Measurements from ENCODE around the gene RUSF1. TPM values are rescaled to one million over a fixed set of nuclear protein-coding genes. Genes with fewer than 3 reads are reported as not detected.
A peak's percentile ranks its signal among the peaks of the same experiment; 100 is the strongest.

Gene RUSF1
- total and polyA plus RNA-seq, 9 of the 15 experiments (the other 6 are each of a cell fraction or from before 2014, with no cell fraction given) = 0.80 to 52.8 (median 27.6) TPM

DNA sequence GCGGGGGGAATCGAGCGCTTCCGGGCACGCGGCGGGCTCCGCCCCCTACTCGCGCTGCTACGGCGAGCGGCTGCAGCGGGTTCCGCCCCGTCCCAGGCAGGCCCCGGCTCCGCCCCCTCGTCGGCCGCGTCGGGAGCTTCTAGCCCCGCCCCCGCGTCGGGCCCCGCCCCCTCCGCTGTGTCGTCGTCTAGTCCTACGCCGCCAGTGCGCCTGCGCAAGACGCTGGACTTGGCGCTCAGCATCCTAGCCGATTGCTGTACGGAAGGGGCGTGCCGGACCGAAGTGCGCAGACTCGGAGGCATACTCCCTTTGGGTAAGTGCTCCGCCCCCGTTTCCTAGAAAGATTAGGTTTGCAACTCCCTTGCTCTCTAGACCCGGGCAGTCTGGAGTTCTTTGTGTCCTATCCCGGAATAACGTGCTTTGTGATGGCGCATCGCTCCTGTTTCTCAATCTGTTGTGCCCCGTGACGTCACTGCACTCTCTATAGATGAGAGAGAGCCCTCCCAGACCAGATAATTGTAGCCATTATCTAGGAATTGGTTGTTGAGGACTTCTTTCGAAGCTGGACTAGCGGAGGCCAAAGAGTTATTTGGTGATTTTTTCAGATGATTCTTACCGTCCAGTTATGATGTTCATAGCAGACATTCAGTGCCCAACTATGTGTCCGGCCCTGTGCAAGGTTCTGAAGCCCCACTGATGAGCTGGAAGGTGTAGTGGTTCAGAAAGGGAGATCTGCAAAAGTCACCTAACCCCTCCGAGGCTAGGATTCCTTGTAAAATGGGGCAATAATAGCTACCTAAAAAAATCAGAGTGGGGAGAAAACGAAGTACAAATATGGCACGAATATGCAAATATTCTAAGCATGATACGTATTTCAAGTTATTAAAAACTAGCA is 48.3 kb downstream of the RUSF1 start (continued):
- TF ChIP-seq, protein P1, sequence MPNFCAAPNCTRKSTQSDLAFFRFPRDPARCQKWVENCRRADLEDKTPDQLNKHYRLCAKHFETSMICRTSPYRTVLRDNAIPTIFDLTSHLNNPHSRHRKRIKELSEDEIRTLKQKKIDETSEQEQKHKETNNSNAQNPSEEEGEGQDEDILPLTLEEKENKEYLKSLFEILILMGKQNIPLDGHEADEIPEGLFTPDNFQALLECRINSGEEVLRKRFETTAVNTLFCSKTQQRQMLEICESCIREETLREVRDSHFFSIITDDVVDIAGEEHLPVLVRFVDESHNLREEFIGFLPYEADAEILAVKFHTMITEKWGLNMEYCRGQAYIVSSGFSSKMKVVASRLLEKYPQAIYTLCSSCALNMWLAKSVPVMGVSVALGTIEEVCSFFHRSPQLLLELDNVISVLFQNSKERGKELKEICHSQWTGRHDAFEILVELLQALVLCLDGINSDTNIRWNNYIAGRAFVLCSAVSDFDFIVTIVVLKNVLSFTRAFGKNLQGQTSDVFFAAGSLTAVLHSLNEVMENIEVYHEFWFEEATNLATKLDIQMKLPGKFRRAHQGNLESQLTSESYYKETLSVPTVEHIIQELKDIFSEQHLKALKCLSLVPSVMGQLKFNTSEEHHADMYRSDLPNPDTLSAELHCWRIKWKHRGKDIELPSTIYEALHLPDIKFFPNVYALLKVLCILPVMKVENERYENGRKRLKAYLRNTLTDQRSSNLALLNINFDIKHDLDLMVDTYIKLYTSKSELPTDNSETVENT (CRISPR knock-in tag; IDR thresholded peaks at IDR 0.05) = peak; percentile 47; the same call in 1 of the 2 replicates
- peak; percentile 72 for TF ChIP-seq ATF7 (IDR thresholded peaks at IDR 0.05)
- peak; percentile 72 for TF ChIP-seq EGR1 (conservative IDR thresholded peaks at IDR 0.05)
- no peak for TF ChIP-seq PPARD (CRISPR knock-in tag; IDR thresholded peaks at IDR 0.05)
- TF ChIP-seq PML (IDR thresholded peaks at IDR 0.05; ENCODE audit: low read length) = 0 out of 2 replicates have a peak, but pooled peaks have one; percentile 4
- 0 out of 2 replicates have a peak, but pooled peaks have one; percentile 30 for TF ChIP-seq DPF2 (IDR thresholded peaks at IDR 0.05)
- TF ChIP-seq, protein P2, sequence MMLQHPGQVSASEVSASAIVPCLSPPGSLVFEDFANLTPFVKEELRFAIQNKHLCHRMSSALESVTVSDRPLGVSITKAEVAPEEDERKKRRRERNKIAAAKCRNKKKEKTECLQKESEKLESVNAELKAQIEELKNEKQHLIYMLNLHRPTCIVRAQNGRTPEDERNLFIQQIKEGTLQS (IDR thresholded peaks at IDR 0.05) = peak; percentile 78
- TF ChIP-seq, protein P2 (CRISPR knock-in tag; conservative IDR thresholded peaks at IDR 0.05) = no peak
- no peak for TF ChIP-seq SMARCE1 (IDR thresholded peaks at IDR 0.05)
- TF ChIP-seq, protein P3, sequence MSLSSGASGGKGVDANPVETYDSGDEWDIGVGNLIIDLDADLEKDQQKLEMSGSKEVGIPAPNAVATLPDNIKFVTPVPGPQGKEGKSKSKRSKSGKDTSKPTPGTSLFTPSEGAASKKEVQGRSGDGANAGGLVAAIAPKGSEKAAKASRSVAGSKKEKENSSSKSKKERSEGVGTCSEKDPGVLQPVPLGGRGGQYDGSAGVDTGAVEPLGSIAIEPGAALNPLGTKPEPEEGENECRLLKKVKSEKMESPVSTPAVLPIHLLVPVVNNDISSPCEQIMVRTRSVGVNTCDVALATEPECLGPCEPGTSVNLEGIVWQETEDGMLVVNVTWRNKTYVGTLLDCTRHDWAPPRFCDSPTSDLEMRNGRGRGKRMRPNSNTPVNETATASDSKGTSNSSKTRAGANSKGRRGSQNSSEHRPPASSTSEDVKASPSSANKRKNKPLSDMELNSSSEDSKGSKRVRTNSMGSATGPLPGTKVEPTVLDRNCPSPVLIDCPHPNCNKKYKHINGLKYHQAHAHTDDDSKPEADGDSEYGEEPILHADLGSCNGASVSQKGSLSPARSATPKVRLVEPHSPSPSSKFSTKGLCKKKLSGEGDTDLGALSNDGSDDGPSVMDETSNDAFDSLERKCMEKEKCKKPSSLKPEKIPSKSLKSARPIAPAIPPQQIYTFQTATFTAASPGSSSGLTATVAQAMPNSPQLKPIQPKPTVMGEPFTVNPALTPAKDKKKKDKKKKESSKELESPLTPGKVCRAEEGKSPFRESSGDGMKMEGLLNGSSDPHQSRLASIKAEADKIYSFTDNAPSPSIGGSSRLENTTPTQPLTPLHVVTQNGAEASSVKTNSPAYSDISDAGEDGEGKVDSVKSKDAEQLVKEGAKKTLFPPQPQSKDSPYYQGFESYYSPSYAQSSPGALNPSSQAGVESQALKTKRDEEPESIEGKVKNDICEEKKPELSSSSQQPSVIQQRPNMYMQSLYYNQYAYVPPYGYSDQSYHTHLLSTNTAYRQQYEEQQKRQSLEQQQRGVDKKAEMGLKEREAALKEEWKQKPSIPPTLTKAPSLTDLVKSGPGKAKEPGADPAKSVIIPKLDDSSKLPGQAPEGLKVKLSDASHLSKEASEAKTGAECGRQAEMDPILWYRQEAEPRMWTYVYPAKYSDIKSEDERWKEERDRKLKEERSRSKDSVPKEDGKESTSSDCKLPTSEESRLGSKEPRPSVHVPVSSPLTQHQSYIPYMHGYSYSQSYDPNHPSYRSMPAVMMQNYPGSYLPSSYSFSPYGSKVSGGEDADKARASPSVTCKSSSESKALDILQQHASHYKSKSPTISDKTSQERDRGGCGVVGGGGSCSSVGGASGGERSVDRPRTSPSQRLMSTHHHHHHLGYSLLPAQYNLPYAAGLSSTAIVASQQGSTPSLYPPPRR (CRISPR knock-in tag; IDR thresholded peaks at IDR 0.05; ENCODE audit: borderline replicate concordance) = no peak
- TF ChIP-seq, protein P4, sequence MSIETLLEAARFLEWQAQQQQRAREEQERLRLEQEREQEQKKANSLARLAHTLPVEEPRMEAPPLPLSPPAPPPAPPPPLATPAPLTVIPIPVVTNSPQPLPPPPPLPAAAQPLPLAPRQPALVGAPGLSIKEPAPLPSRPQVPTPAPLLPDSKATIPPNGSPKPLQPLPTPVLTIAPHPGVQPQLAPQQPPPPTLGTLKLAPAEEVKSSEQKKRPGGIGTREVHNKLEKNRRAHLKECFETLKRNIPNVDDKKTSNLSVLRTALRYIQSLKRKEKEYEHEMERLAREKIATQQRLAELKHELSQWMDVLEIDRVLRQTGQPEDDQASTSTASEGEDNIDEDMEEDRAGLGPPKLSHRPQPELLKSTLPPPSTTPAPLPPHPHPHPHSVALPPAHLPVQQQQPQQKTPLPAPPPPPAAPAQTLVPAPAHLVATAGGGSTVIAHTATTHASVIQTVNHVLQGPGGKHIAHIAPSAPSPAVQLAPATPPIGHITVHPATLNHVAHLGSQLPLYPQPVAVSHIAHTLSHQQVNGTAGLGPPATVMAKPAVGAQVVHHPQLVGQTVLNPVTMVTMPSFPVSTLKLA (conservative IDR thresholded peaks at IDR 0.05) = no peak; a peak in 1 of 4 replicates
- no peak for TF ChIP-seq HMGN3 (IDR thresholded peaks at IDR 0.05; ENCODE audit: borderline replicate concordance, extremely low read depth, insufficient read length, low read depth, low read length)
- no peak for TF ChIP-seq SETDB1 (IDR thresholded peaks at IDR 0.05; ENCODE audit: low read length)
- 0 out of 2 replicates have a peak, but pooled peaks have one; percentile 56 for TF ChIP-seq MIER1 (IDR thresholded peaks at IDR 0.05; ENCODE audit: low read depth)
- TF ChIP-seq MEIS2 (IDR thresholded peaks at IDR 0.05; ENCODE audit: partially characterized antibody) = peak; percentile 87
- TF ChIP-seq ETV6 (IDR thresholded peaks at IDR 0.05; ENCODE audit: borderline replicate concordance in 1 of 2, low read depth in 2 of 2, low read length in 1 of 2) = no peak
- TF ChIP-seq ETV6 (CRISPR knock-in tag; IDR thresholded peaks at IDR 0.05; ENCODE audit: borderline replicate concordance) = no peak
- no peak for TF ChIP-seq OTX1 (CRISPR knock-in tag; IDR thresholded peaks at IDR 0.05)

Measured in K562 (cell line).